H1 (cell line): ENCODE measurements around the gene WNT8B. TPM values are rescaled to one million over a fixed set of nuclear protein-coding genes. Genes with fewer than 3 reads are reported as not detected.

ENCODE experiments used
- CTCF ChIA-PET: fragments of 300-600 bp; sonication (Branson Sonifier 250); formaldehyde crosslinking; loops from one replicate; lab custom pipeline; 2021; ENCODE audit not compliant: partially characterized antibody; lab: Charles Lee
- POLR2A ChIA-PET: fragments of 300-600 bp; sonication (Branson Sonifier 250); formaldehyde crosslinking; loops from one replicate; lab custom pipeline; 2021; ENCODE audit warnings: inconsistent platforms; ENCODE audit not compliant: partially characterized antibody; lab: Charles Lee
- DNase-seq, 2 experiments: peaks; one replicate each; pipeline versions ENCODE4 v3.0.0 to v3.0.0-alpha.2; 2010 to 2022; ENCODE audit warnings: low spot score in 2 of 2, low read depth in 1 of 2, mixed read lengths in 1 of 2
- FAIRE-seq: peaks from 2 replicates; lab custom pipeline; 2011; peaks lifted over from hg19 to GRCh38; lab: Jason Lieb, UNC
- H2AFZ ChIP-seq: 2 replicates; pipeline ENCODE4 v1.8.1; 2012; ENCODE audit warnings: low read length, inconsistent platforms
- H2AK5ac ChIP-seq: 2 replicates; pipeline ENCODE4 v1.6.1; 2013; ENCODE audit warnings: low read depth, low read length
- H2BK120ac ChIP-seq: replicated peaks from 2 replicates; pipeline ENCODE3; 2013; ENCODE audit warnings: low read depth, low read length, inconsistent platforms
- H2BK12ac ChIP-seq: 2 replicates; pipeline ENCODE4 v1.6.1; 2013; ENCODE audit warnings: low read depth, low read length
- H2BK15ac ChIP-seq: 2 replicates; pipeline ENCODE4 v1.6.1; 2013; ENCODE audit warnings: low read length
- H2BK20ac ChIP-seq: 2 replicates; pipeline ENCODE4 v1.6.1; 2013; ENCODE audit warnings: low read length
- H2BK5ac ChIP-seq: 2 replicates; pipeline ENCODE4 v1.6.1; 2013; ENCODE audit warnings: low read depth, low read length
- H3K14ac ChIP-seq: 2 replicates; pipeline ENCODE4 v1.6.1; 2013; ENCODE audit warnings: inconsistent platforms; ENCODE audit not compliant: insufficient read length
- H3K18ac ChIP-seq: 2 replicates; pipeline ENCODE4 v1.6.1; 2013; ENCODE audit warnings: low read length; ENCODE audit errors: extremely low read depth
- H3K23ac ChIP-seq: 2 replicates; pipeline ENCODE4 v1.6.1; 2013; ENCODE audit warnings: inconsistent platforms; ENCODE audit not compliant: insufficient read length
- H3K23me2 ChIP-seq: 2 replicates; pipeline ENCODE4 v1.6.1; 2013; ENCODE audit warnings: low read depth, low read length
- H3K27ac ChIP-seq: 2 replicates; pipeline ENCODE4 v1.6.1; 2011; ENCODE audit warnings: low read depth, low read length, inconsistent platforms
- H3K27me3 ChIP-seq, 4 experiments: replicated peaks in 1 of 4; 1 replicate in 1 of 4; 2 replicates in 3 of 4; pipeline versions ENCODE4 v1.6.1 to v1.8.1; 2011 to 2013; ENCODE audit warnings: low read length in 3 of 4, mild to moderate bottlenecking in 3 of 4, inconsistent platforms in 2 of 4, mixed read lengths in 2 of 4, moderate library complexity in 1 of 4; ENCODE audit not compliant: control insufficient read depth in 3 of 4, insufficient read depth in 3 of 4; ENCODE audit errors: extremely low read depth in 1 of 4
- H3K36me3 ChIP-seq, 4 experiments: 2 replicates each; pipeline versions ENCODE4 v1.6.1 to v1.8.1; 2011 to 2013; ENCODE audit warnings: mild to moderate bottlenecking in 4 of 4, low read length in 3 of 4, moderate library complexity in 2 of 4, control low read depth in 1 of 4, inconsistent platforms in 1 of 4; ENCODE audit not compliant: insufficient read depth in 4 of 4, control insufficient read depth in 2 of 4
- H3K4ac ChIP-seq: replicated peaks from 2 replicates; pipeline ENCODE3; 2013; ENCODE audit warnings: low read length, low read depth, mixed read lengths, inconsistent platforms; ENCODE audit not compliant: insufficient read length
- H3K4me1 ChIP-seq, 4 experiments: replicated peaks in 1 of 4; 1 replicate in 1 of 4; 2 replicates in 3 of 4; pipeline versions ENCODE4 v1.6.1 to v1.8.1; 2011 to 2013; ENCODE audit warnings: low read length in 3 of 4, inconsistent platforms in 2 of 4, mixed read lengths in 1 of 4; ENCODE audit not compliant: insufficient read depth in 4 of 4, control insufficient read depth in 3 of 4
- H3K4me2 ChIP-seq, 2 experiments: 2 replicates each; pipeline versions ENCODE4 v1.6.1 to v1.8.1; 2011 to 2013; ENCODE audit warnings: low read depth in 2 of 2, low read length in 2 of 2, control low read depth in 1 of 2, inconsistent platforms in 1 of 2, mild to moderate bottlenecking in 1 of 2; ENCODE audit not compliant: insufficient read depth in 1 of 2
- H3K4me3 ChIP-seq, 4 experiments: fragments of 200-600, 300-600 bp in 1 of 4; sonication (generic), shearing (Covaris generic), sonication (Bioruptor Twin) in 1 of 4; 2 replicates each; pipeline versions ENCODE4 v1.5.1 to v1.8.1; 2011 to 2016; ENCODE audit warnings: low read length in 4 of 4, low read depth in 3 of 4, control low read depth in 2 of 4, inconsistent platforms in 2 of 4, mild to moderate bottlenecking in 2 of 4, mixed read lengths in 1 of 4, moderate library complexity in 1 of 4; ENCODE audit not compliant: insufficient read depth in 2 of 4; ENCODE audit errors: extremely low read depth in 1 of 4
- H3K56ac ChIP-seq: replicated peaks from 2 replicates; pipeline ENCODE3; 2013; ENCODE audit warnings: low read depth, mild to moderate bottlenecking, mixed read lengths, low read length, inconsistent platforms; ENCODE audit not compliant: insufficient read length
- H3K79me1 ChIP-seq: 2 replicates; pipeline ENCODE4 v1.6.1; 2013; ENCODE audit warnings: low read depth, low read length, control low read depth
- H3K79me2 ChIP-seq, 2 experiments: 2 replicates each; pipeline versions ENCODE4 v1.6.1 to v1.8.1; 2012 to 2013; ENCODE audit warnings: low read length in 2 of 2, mild to moderate bottlenecking in 2 of 2, inconsistent platforms in 1 of 2; ENCODE audit not compliant: insufficient read depth in 2 of 2, control insufficient read depth in 1 of 2
- H3K9ac ChIP-seq, 4 experiments: replicated peaks in 1 of 4; 1 replicate in 1 of 4; 2 replicates in 3 of 4; pipeline versions ENCODE4 v1.6.1 to v1.8.1; 2011 to 2013; ENCODE audit warnings: low read depth in 3 of 4, low read length in 3 of 4, control low read depth in 2 of 4, mild to moderate bottlenecking in 2 of 4, moderate library complexity in 2 of 4, inconsistent platforms in 1 of 4; ENCODE audit errors: extremely low read depth in 1 of 4
- H3K9me3 ChIP-seq, 2 experiments: 2 replicates each; pipeline versions ENCODE4 v1.6.1 to v1.8.1; 2012 to 2013; ENCODE audit warnings: mild to moderate bottlenecking in 2 of 2, moderate library complexity in 2 of 2, control low read depth in 1 of 2, inconsistent platforms in 1 of 2, low read depth in 1 of 2, low read length in 1 of 2, mixed read lengths in 1 of 2; ENCODE audit not compliant: insufficient read depth in 2 of 2
- H4K20me1 ChIP-seq, 2 experiments: replicated peaks in 1 of 2; 2 replicates each; pipeline versions ENCODE3 to v1.8.1; 2011 to 2013; ENCODE audit warnings: inconsistent platforms in 2 of 2, low read length in 2 of 2, mild to moderate bottlenecking in 1 of 2; ENCODE audit not compliant: insufficient read depth in 2 of 2, control insufficient read depth in 1 of 2
- H4K5ac ChIP-seq: 2 replicates; pipeline ENCODE4 v1.6.1; 2013; ENCODE audit warnings: low read length, low read depth, mixed read lengths, inconsistent platforms; ENCODE audit not compliant: insufficient read length
- H4K8ac ChIP-seq: 2 replicates; pipeline ENCODE4 v1.8.0; 2013; ENCODE audit warnings: mild to moderate bottlenecking, moderate library complexity, low read length, inconsistent platforms; ENCODE audit not compliant: insufficient read depth; ENCODE audit errors: extremely low read depth
- H4K91ac ChIP-seq: replicated peaks from 2 replicates; pipeline ENCODE3; 2013; ENCODE audit warnings: low read length, mixed read lengths, inconsistent platforms; ENCODE audit not compliant: insufficient read length
- JUN ChIP-seq: IDR thresholded peaks from 2 replicates; pipeline ENCODE4 v1.6.1; 2011; ENCODE audit warnings: low read depth, mild to moderate bottlenecking, improper control_type of control experiment, low read length
- MAX ChIP-seq: IDR thresholded peaks from 2 replicates; pipeline ENCODE4 v1.6.1; 2012; ENCODE audit warnings: inconsistent platforms
- WGBS, 2 experiments: shearing (Covaris generic) in 1 of 2; methylation state at CpG; one replicate each; pipeline versions ENCODE4 v1.1.6 to v1.1.7; 2013 to 2015; ENCODE audit warnings: low lambda C conversion rate in 2 of 2, mixed read lengths in 2 of 2, inconsistent platforms in 1 of 2, low coverage in 1 of 2, missing lambda C conversion rate in 1 of 2; ENCODE audit not compliant: insufficient replicate concordance in 2 of 2, insufficient coverage in 1 of 2, insufficient read length in 1 of 2; ENCODE audit errors: extremely low coverage in 1 of 2, missing lambda C conversion rate in 1 of 2; 5-methylcytosine and 5-hydroxymethylcytosine counted together
- polyA plus RNA-seq, 7 experiments: library from polyadenylated mRNA; depleted of rRNA in 3 of 7; stranded (reverse) in 5 of 7; unstranded in 2 of 7; fragments of >200 nt in 5 of 7; fragments of 200-250 nt in 2 of 7; gene quantifications; 1 replicate in 5 of 7; 2 replicates in 1 of 7; 4 replicates in 1 of 7; pipeline versions ENCODE4 v1.2.1 to v1.2.3, GENCODE V29; 2011 to 2013; ENCODE audit warnings: missing spikeins in 2 of 7, mixed read lengths in 2 of 7
- total RNA-seq: library from RNA; stranded (reverse); fragmentation: NEBNext Ultra II Directional; extraction: Animal tissue kit (Norgen Biotek cat#: 25700); gene quantifications from 2 replicates; pipeline ENCODE4 v1.2.1, GENCODE V29; 2021

The WNT8B gene
- total and polyA plus RNA-seq, 2 of the 8 experiments (the other 6 are each of a cell fraction or from before 2014, with no cell fraction given) = 0.20 to 0.67 TPM

DNA sequence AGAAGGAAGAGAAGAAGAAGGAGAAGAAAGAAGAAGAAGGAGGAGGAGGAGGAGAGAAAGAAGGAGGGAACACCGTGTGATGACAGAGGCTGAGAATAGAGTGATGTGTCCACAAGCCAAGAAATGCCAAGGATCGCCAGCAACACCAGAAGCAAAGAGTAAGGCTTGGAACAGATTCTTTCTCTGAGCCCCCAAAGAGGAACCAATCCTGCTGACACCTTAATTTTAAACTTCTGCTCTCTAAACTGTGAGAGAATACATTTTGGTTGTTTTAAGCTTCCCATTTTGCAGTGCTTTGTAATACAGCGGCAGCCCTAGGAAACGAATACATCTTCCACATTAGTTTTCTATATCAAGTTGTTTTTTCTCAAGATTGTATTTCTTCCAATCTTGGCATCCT, 13.9 kb upstream of the WNT8B start:
- FAIRE-seq = no peak
- TF ChIP-seq JUN (no peak), MAX (no peak)
- TF ChIP-seq, all 59 proteins: peak for 0
- Histone ChIP-seq H3K9me3 (no peaks in the 10 kb centered on the region; a peak in 1 of 4 replicates), H2AK5ac (no peak overlapping the region), H2BK15ac (no peak overlapping the region), H2BK12ac (no peak overlapping the region), H3K79me1 (no peaks in the 10 kb centered on the region), H3K56ac (no peak overlapping the region), H4K5ac (no peak overlapping the region), H4K8ac (no peak overlapping the region), H3K79me2 (no peaks in the 10 kb centered on the region), H3K4me1 (no peaks in the 10 kb centered on the region), H3K27ac (no peak overlapping the region), H3K18ac (no peak overlapping the region), H3K27me3 (no peaks in the 10 kb centered on the region; a peak in 1 of 7 replicates), H3K4ac (no peak overlapping the region), H3K23me2 (no peaks in the 10 kb centered on the region), H4K20me1 (no peaks in the 10 kb centered on the region), H3K4me3 (no peak overlapping the region), H3K9ac (no peak overlapping the region), H2BK120ac (no peak overlapping the region), H4K91ac (no peak overlapping the region), H2BK20ac (no peak overlapping the region), H3K23ac (no peak overlapping the region), H3K4me2 (no peak overlapping the region), H3K36me3 (no peaks in the 10 kb centered on the region), H2BK5ac (no peak overlapping the region), H3K14ac (no peak overlapping the region), H2AFZ (no peak overlapping the region)
- DNase-seq = no peak
- ChIA-PET POLR2A (interaction anchor here (1.3 kb wide), 1 partner anchor 21 kb away, joined by 3 read pairs; no protein-coding TSS in a partner anchor), CTCF (no interaction called here)
- 91% methylated on average over 4 of the region's 4 CpGs; no CpG with 5 or more reads in 1 of the 2 experiments for WGBS, 2 experiments
